NCI-H1105 (cell line): Measurements from ENCODE around the gene GAREM2.
"Not testable (repeated sequence)": the region's sequence is repeated elsewhere in the genome, so short reads cannot be mapped to it uniquely, and the experiment has no call there.

ENCODE experiments used
- DNase-seq: peaks from one replicate; lab custom pipeline; 2025; lab: John Stamatoyannopoulos, UW

GAREM2 gene

DNA sequence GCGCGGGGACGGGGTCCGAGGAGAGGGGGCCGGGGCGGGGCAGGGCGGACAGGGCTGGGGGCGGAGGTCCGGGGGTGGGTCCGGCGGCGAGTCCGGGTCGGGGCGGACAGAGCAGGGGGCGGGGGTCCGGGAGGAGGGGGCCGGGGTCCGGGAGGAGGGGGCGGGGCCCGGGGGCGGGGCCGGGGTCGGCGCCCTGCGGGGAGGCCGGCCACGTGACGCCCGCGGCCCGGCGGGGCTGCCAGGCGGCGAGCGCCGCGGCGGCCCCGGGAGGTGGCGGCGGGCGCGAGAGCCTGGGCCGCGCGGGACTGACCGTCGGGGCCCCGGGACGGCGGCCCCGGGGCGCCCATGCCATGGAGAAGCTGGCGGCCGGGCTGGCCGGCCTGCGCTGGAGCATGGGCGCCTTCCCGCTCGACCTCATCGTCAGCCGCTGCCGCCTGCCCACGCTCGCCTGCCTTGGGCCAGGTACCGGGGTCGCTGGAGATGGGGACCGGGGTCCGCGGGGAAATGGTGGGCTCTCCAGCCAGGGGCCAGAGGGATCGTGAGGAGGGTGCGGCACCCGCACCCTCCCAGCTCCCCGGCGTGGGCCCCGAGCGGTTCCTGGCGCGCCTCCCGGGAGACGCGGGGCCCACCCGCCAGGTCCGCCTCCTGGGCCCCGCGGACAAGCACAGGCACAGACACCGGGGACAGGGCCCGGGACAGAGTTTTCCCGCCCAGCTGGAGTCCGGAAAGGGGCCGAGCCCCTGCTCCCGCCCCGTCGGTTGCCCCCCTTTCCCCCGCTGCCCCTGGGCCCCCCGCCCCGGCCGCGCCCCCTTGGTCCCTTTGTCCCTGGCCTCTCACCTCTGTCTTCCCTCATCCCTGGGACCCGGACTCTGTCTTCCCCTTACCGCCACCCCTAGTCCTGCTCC, at the start of gene GAREM2:
Gene GAREM2 (plus strand): TSS at position 218 of the 905 bp plus-strand sequence. CDS start 133 bp downstream, at position 351.
- DNase-seq = peak; percentile 12

DNA sequence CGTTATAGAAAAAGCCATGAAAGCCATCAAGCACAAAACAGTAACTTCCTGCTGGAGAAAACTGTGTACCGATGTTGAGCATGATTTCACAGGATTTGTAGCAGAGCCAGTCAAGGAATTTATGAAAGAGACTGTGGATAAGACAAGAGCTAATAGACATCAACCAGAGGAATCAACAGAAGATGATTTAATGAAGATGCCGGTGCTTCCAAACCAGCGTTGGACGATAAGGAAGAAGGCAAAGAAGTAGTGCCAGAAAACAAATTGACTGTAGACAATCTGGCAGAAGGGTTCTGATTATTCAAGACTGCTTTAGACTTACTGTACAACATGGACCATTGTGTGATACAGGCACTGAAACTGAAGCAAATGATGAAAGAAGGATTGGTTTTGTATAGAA, 49.5 kb upstream of the GAREM2 start:
- DNase-seq = no peak

DNA sequence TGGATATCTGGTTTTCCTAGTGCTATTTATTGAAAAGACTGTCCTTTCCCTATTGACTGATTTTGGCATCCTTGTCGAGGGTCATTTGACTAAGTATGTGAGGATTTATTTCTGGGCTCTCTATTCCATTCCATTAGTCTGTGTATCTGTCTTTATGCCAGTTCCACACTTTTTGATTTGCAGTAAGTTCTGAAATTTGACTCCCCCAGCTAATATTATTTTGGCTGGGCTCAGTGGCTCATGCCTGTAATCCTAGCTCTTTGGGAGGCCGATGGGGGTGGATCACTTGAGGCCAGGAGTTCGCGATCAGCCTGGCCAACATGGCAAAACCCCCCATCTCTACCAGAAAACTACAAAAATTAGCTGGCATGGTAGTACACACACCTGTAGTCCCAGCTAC, 46.8 kb upstream of the GAREM2 start:
- no peak for DNase-seq

DNA sequence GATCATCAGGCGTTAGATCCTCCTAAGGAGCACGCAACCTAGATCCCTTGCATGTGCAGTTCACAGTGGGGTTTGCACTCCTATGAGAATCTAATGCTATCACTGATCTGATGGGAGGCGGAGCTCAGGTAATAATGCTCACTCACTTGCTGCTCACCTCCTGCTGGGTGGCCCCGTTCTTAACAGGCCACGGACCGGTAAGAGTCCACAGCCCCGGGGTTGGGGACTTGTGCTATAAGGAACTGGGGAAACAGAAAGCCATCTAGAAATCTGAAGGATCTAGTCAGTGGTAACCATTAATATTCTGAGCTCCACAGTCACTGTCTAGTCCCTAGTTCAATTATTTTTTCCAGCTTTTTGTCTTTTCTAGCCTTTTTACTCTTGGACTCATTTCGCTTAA, 44.7 kb upstream of the GAREM2 start:
- no peak for DNase-seq

DNA sequence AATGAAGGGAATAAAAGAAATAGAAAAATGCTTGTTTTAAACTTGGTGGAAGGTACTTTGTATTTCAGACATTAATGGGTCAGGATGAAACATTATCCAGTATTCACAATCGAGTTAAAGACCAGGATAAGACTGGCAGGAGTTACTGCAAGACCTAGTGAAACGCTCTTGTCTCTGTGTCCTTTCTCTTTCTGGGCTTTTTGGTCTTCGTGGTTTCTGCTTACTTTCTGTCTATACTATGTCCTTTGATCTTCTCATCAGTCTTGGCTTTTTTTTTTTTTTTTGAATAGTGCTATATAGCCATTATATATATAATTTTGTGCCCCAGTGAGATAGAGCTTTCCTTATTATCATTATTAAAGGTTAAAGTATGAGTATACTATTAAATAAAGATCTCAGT, 42.1 kb upstream of the GAREM2 start:
- DNase-seq = no peak

DNA sequence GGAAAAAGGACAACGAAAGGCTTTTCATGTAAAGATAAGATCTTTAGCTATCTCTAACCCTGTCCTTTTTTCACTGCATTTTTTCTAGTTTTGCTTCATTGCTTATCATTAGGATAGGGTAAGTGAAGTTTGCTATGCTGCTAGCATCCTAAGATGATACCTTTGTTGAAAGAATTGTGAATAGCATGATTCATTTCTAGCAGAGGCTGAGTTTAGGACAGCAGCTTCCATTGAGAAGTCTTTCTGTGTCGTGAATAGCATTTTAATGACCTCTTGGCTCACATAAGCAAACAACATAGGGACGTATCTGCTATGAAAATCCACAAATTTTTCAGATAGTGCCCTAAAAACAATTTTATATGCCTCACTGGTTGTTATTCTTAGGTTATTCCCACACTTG, 36.4 kb upstream of the GAREM2 start:
- DNase-seq = no peak

DNA sequence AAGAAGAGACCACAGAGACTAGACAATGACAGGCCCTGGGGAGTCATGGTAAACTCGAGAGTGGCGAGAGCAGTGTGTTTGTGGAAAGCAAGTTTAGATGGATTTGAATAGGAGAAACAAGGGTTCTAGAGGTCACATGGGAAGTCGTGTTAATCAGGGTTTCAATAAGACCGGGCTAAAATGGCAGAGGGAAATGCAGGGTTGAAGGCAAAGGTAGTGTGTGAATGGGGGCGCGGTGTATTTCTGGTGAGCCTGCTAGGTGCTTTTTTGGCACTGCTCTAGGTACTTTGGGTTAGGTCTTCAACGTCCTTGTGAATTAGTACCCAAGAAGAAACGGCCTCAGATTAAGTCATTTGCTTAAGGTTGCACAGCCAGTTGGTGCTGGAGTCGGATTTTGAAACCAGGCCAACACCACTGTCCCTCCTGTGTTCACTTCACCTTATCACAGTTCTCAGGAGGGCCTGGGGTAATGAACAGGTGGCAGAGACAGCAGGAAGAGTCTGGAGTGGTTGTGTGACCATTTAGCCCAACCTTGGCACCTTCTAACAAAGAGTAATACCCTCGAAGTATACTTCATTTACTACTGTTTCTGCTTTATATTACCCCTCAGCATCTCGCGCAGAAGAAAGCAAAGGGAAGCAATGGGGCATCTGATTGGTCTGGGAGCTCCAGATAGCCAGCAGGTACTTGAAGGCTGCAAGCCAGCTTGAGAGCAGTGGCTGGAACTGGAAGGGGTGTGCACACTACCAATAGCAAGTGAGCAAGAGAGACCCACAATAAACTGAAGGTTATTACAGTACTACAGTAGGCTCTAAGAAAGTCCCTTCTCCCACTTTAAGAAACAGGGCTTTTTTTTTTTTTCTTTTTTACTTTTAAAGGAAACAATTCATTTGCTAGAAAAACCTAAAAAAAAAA, 33.4 kb upstream of the GAREM2 start:
- DNase-seq = no peak

DNA sequence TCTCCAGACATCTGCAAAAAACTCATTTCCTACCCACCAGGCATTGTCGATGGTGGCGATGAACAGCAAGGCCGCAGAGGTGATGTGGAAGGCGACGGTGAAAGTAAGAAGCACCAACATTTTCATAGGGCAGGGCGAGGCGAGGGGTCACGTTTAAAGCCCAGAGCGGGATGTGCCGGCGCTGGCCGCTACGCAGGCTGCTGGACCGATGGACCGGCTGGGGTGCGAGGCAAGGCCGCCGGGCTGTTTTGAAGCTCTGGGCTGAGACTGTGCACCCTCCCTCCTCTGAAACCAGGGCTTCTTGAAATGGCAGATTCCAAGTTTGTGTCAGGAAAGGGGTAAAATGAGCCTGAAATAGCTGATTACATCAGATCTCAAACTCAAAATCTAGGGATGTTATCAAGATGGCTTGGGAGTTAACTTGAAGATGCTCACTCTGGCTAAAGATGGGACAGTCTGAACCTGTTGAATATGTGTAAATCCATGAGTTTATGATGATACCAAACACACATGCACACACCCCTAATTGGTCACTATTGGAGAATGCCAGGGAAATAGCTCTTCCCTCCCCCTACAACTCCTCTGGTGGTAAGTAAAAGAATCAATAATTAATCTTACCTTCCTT, 31.6 kb upstream of the GAREM2 start:
- no peak for DNase-seq

DNA sequence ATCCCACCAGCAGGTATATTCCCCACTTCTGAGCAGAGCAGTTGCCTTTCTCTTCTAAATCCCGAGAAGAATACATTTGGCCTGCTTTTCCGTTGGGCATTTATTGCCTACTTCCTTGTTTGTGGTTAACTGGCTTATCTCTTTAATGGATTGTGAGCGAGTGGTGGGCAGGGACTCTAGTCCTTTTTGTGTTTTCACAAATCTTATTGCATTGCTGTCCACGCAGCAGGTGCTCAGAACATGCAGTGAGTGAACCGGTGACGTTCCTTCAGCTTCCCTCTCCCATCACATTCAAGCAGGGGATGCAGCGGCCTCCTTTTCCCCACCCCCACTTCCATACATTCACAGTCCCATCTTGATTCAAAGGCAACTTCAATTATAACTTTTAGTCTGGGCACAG, 28.9 kb upstream of the GAREM2 start:
- DNase-seq = no peak

DNA sequence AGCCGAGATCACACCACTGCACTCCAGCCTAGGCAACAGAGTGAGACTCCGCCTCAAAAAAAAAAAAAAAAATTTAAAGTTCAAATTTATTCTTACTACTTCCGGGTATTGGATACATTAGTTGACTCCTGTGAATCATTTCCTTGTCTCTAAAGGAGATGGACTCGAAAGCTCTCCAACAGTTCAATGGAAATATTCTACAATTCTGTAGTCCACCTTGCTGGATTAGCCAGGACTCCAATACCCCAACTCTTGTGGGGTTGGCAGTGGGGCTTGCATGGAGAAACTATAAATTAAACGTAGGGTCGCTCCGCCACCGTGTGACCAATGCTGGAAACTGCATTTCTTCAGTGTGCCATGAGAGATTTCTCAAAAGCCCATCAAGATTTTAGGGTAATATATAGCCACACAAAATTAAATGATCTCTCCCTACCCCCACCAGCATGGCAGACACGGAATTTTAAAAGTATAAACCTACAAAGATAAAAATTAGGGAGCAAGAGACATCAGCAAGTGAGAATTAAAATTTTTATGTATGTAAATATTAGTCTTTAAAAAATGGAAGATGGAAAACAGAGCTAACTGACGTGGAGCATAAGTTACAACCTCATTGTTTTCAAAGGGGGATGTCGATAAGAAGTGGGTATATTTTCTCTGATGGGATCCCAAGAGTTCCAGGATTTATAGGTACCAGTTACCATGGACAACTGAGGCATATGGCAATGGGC, 27.8 kb upstream of the GAREM2 start:
- peak; percentile 10 for DNase-seq

DNA sequence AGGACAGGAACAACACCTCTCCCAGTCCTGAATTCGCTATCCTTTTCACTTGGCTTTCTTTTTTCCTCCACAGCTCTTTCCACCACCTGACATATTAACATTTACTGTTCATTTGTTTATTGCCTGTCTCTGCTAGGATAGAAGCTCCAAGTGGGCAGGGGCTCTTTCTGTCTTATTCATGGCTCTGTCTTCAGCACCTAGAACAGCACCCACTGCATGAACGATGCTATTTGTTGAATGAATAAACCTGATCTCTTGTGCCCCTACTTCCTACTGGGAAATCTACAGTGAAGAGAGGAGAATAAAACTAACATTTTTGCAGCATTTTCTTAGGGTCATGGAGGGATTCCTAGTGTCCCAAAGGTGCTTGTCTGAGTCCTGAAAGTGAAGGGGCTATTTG, 24.4 kb upstream of the GAREM2 start:
- DNase-seq = no peak

DNA sequence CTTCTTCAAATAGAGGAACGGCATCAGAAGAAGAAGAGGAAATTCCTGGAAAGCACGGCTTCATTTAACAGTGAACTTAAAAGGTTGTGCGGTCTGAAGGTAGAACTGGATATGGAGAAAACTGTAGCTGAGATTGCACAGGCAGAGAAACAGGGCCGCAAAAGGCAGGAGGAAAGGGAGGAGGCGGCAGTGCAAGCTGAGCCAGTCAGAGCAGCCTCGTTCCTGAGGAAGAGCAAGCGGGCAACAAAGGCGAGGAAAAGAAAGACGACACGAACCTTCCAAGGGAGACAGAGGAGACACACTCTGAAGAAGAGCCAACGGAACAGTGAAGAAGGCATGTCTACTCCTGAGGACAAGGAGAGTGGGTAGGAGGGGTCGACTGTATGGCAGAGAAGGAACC, 22.6 kb upstream of the GAREM2 start:
- no peak for DNase-seq

DNA sequence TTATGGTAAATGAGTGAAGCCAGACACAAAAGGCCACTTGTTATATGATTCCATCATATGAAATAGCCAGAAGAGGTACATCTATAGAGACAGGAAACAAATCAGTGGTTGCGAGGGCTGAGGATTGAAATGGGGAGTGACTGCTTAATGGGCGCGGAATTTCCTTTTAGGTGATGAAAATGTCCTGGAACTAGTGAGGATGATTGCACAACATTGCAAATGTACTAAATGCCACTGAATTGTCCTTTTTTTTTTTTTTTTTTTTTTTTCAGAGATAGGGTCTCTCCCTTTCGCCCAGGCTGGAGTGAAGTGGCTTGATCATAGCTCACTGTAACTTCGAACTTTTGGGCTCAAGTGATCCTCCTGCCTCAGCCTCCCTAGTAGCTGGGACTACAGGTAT, 15.3 kb upstream of the GAREM2 start:
- DNase-seq = no peak

DNA sequence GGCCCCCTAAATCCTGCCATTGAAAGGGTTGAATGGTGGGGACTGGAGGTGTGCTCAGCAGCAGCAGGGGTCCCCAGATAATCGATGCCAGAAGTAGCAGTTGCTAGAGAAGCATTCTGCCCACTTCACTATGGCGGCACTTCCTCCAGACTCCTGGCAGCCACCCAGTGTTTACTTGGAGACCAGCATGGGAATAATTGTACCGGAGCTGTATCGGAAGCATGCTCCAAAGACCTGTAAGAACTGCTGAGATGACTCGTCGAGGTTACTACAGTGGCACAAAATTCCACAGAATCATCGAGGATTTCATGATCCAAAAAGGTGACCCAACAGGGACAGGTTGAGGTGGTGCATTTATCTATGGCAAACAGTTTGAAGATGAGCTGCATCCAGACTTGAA, 11.0 kb upstream of the GAREM2 start:
- DNase-seq = no peak

DNA sequence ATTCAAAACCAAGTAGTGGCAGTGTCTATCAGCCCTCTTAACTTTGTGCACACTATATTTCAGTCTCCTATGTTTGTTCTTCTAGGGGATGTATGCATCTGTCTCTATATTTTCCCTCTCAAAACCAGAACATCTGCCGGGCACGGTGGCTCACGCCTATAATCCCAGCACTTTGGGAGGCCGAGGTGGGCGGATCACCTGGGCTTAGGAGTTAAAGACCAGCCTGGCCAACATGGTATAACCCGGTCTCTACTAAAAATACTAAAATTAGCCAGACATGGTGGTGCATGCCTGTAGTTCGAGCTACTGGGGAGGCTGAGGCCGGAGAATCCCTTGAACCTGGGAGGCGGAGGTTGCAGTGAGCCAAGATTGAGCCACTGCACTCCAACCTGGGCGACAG, 9.9 kb upstream of the GAREM2 start:
- no peak for DNase-seq

DNA sequence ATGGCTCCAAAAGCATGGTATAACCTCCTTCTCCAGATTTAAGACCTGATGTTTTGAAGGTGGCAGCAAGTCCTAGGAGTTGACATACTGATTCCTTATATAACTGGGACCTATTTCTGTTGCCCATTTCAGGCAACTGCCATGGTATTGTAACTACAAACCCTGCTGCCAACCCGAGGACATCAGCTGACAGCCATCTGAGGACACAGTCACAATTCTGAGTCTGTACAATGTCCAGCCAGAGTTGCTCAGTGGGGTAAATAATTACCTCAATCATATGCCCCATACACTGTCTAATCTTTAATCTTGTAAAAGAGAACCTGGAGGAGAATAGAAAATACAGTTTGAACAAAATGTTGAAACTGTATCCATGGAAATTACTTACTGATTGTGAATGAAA, 8.7 kb upstream of the GAREM2 start:
- DNase-seq = no peak

DNA sequence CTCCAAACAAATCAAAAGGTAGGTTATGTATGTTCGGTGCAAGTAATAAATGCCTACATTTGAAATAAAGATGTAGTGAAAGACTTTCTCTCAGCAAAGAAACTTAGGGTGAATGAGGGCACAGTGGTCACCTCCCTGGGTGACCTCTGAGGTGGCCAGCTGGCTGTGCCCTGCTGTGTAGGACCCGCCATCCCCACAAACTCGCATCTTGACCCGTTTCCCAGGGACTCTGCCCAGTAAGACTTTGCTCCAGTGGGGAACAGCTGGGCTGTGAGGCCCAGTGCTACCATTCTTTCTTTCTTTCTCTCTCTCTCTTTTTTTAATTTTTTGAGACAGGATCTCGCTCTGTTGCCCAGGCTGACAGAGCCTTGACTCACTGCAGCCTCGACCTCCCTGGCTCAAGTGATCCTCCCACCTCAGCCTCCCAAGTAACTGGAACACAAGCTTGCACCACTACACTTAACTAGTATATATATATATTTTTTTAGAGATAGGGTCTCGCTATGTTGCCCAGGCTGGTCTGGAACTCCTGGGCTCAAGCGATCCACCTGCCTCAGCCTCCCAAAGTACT, 8.2 kb upstream of the GAREM2 start:
- no peak for DNase-seq

DNA sequence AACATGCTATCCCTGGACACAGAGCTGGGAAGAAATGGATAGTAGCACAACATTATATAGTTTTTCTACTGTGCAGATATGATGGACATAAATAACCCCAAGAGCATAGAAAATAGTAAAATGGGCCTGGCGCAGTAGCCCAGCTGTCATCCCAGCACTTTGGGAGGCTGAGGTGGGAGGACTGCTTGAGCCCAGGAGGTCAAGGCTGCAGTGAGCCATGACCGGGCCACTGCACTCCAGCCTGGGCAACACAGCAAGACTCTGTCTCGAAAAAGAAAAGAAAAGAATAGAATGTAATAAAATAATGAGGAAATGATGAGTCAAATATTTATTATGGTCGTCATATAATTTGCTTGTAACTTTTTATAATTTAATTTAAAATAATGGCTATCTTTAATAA, 7.5 kb upstream of the GAREM2 start:
- no peak for DNase-seq

DNA sequence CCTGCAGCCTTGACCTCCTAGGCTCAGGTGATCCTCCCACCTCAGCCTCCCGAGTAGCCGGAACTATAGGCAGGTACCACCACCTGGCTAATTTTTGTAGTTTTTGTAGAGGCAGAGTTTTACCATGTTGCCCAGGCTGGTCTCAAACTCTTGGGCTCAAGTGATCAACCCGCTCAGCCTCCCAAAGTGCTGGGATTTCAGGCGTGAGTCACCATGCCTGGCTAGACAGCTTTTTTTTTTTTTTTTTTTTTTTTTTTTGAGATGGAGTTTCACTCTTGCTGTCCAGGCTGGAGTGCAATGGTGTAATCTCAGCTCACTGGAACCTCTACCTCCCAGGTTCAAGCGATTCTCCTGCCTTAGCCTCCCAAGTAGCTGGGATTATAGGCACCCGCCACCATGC, 6.3 kb upstream of the GAREM2 start:
- DNase-seq = not testable (repeated sequence)

DNA sequence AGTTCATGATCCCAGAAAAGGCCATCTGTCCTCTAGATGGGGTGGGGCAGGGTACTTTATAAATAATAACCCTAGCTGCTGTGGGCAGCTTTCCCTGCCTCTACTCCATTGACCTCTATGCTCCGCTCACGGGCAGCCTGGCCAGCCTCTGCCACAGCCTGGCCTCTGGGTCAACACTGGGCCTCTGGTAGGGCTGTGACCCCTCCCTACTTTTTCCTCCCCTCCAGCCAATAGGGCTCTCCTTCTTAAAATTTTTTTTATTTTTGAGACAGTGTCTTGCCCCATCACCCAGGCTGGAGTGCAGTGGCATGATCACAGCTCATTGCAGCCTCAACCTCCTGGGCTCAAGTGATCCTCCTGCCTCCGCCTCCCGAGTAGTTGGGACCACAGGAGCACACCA, 4.1 kb upstream of the GAREM2 start:
- no peak for DNase-seq

DNA sequence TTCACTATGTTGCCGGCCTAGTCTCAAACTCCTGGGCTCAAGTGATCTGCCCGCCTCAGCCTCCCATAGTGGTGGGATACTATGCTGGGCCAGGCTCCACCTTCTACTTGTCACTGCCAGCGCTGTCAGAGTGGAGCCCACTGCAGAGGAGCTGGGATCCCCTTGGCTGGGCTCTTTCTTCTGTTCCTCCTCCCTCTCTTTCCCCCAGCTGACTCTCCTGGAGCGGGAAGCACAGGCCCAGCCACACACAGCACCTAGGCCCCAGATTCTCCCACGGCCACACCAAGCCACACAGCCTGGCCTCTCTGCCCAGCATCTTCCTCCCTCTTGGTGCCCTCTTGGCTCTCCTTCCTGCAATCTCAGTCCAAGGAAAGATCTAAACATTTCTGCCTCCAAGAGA, 3.7 kb upstream of the GAREM2 start:
- DNase-seq = no peak
